ENCODE results near the gene MRTFB. TPM values are rescaled to one million over a fixed set of nuclear protein-coding genes. Genes with fewer than 3 reads are reported as not detected.

MRTFB gene
- total and polyA plus RNA-seq, 3 donors from 2014 or later = 41.4 to 140 (median 91.4) TPM

DNA sequence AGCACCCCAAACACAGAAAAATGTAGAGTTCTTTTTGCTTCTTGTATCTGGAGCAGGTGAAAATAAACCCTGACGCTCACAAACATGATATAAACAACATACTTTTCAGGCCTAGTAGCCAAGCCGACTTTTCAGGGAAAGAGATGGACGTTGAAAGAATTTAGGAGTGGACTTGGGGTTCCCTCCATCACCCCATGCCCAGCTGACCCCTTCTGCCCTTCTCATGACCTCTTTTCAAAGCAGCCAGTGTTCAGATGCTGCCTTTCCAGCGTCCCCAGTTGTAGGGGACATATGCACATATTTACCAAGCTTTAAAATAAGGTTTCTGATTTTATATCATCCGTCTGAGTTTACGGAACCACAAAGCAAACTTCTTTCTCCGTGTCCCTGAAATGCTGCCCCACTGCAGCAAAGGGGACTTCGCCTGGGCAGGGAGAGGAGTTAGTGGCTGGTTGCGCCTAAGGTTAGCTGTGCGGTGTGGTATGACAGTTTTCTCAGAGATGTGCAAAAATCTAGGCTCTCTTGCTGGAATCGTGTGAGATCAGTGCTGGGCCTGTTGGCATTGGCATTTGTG lies 235.5 kb downstream of the MRTFB start:
- H3K27me3 ChIP-seq = no peaks in the 10 kb centered on the region
- H3K36me3 ChIP-seq (ENCODE audit: low read depth, missing control alignments) = no peaks in the 10 kb centered on the region
- intact Hi-C loops (cut with DNase I; ENCODE audit: low total_unique reads) = no loop called here
- H3K4me3 ChIP-seq = no peak overlapping the region
- WGBS, 2 donors = 68 to 78% methylated on average over 11 of the region's 11 CpGs
- no peak for TF ChIP-seq POLR2A (IDR thresholded peaks at IDR 0.05)
- TF ChIP-seq, protein P1, sequence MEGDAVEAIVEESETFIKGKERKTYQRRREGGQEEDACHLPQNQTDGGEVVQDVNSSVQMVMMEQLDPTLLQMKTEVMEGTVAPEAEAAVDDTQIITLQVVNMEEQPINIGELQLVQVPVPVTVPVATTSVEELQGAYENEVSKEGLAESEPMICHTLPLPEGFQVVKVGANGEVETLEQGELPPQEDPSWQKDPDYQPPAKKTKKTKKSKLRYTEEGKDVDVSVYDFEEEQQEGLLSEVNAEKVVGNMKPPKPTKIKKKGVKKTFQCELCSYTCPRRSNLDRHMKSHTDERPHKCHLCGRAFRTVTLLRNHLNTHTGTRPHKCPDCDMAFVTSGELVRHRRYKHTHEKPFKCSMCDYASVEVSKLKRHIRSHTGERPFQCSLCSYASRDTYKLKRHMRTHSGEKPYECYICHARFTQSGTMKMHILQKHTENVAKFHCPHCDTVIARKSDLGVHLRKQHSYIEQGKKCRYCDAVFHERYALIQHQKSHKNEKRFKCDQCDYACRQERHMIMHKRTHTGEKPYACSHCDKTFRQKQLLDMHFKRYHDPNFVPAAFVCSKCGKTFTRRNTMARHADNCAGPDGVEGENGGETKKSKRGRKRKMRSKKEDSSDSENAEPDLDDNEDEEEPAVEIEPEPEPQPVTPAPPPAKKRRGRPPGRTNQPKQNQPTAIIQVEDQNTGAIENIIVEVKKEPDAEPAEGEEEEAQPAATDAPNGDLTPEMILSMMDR (IDR thresholded peaks at IDR 0.05) = no peak
- no peak overlapping the region for H3K27ac ChIP-seq
- DNase-seq = no peak
- peaks cover 4% of the 10 kb centered on the region for H3K4me1 ChIP-seq
- no peaks in the 10 kb centered on the region for H3K9me3 ChIP-seq

DNA sequence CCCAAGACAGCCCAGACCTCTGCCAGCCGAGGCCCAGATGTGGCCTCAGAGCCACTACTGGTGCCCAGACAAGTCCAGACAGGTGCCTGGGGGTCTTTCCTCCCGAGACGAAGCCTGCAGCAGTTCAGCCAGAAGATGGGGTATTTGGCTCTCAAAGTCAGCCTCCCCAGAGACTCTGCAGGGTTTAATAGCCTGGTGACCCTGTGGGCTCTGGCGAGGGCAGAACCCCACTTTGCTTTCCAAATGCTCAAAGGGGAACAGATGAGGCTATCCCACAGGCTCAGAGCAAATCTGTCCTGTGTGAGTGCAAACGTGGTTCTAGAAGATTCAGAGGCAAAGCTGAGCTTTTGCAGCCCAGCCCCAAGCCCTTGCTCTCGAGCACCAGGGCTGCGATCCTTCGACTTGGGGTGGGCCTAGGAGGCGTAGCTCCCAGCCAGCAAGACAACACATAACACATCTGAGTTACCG lies 236.0 kb downstream of the MRTFB start:
- H3K9me3 ChIP-seq = no peaks in the 10 kb centered on the region
- no peak for DNase-seq
- intact Hi-C loops (cut with DNase I; ENCODE audit: low total_unique reads) = no loop called here
- H3K4me3 ChIP-seq = no peak overlapping the region
- TF ChIP-seq POLR2A (IDR thresholded peaks at IDR 0.05) = no peak
- TF ChIP-seq, protein P1 (IDR thresholded peaks at IDR 0.05) = no peak
- no peak overlapping the region for H3K27ac ChIP-seq
- 59 to 70% methylated on average over 5 to 10 of the region's 10 CpGs for WGBS, 2 donors
- no peaks in the 10 kb centered on the region for H3K27me3 ChIP-seq
- H3K36me3 ChIP-seq (ENCODE audit: low read depth, missing control alignments) = no peaks in the 10 kb centered on the region
- peaks cover 3% of the 10 kb centered on the region for H3K4me1 ChIP-seq

DNA sequence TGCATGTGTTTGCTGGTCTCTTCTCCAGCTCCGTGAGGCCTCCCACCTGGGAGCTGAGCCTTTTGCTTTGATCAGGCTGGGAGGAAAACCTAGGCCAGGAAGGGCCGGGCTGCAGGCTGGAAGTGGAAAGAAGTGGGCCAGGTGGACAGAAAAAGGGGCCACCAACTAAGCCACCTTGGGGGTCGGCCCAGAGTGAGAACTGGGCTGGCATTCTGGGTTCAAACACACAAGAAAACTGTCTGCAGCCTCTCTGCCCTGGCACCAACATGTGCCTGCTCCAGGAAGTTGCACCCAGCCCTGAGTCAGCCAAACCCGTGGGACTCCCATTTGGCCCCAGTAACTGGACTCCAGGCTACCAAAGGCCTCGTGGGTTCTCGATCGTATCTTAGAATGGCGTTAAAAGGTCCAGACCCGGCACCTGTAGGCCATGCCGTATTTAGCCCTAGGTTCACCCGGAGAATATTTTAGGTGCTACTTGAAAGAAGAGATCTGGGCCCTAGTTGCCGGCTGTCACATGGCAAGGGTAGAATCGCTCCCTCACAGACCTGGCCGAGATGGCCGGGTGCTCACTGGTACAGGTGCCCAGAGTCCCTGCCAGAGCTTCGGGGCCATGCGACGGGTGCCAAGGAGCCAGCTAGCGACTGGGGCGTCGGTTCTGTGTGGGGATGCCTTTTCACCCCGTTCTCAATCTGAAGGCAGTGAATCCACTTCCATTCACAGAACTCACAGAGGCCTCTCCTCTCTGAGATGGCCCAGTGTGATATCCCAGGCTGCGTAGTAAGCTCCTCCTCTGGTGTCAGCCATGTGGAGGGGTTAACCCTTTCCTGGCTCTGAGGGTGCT lies 236.6 kb downstream of the MRTFB start:
- Histone ChIP-seq H3K27ac (no peak overlapping the region), H3K36me3 (ENCODE audit: low read depth, missing control alignments) (no peaks in the 10 kb centered on the region), H3K27me3 (no peaks in the 10 kb centered on the region), H3K4me3 (no peak overlapping the region), H3K4me1 (peaks cover 3% of the 10 kb centered on the region), H3K9me3 (no peaks in the 10 kb centered on the region)
- WGBS, 2 donors = 69 to 72% methylated on average over 20 to 23 of the region's 23 CpGs
- TF ChIP-seq, protein P1 (IDR thresholded peaks at IDR 0.05) = no peak
- TF ChIP-seq POLR2A (IDR thresholded peaks at IDR 0.05) = no peak
- no peak for DNase-seq
- intact Hi-C loops (cut with DNase I; ENCODE audit: low total_unique reads) = no loop called here

DNA sequence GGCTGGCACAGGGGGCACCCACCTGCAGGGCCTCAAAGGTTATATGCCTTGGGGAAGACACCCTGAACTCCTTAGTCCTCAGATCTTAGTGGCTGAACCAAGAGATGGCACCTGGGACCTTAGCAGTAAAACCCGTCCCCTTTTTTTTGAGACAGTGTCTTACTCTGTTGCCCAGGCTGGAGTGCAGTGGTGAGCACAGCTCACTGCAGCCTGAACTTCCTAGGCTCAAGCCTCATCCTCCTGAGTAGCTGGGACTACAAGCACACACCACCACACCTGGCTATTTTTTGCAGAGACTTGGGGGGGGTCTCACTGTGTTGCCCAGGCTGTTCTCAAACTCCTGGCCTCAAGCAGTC lies 237.2 kb downstream of the MRTFB start:
- H3K36me3 ChIP-seq (ENCODE audit: low read depth, missing control alignments) = no peaks in the 10 kb centered on the region
- no peak for DNase-seq
- intact Hi-C loops (cut with DNase I; ENCODE audit: low total_unique reads) = no loop called here
- H3K27ac ChIP-seq = no peak overlapping the region
- H3K27me3 ChIP-seq = no peaks in the 10 kb centered on the region
- no peaks in the 10 kb centered on the region for H3K9me3 ChIP-seq
- H3K4me3 ChIP-seq = no peak overlapping the region
- 79% methylated on average over 1 of the region's 1 CpG; no CpG with 5 or more reads in 1 of the 2 donors for WGBS, 2 donors
- peaks cover 3% of the 10 kb centered on the region for H3K4me1 ChIP-seq
- TF ChIP-seq POLR2A (IDR thresholded peaks at IDR 0.05) = no peak
- TF ChIP-seq, protein P1 (IDR thresholded peaks at IDR 0.05) = no peak

Data from testis (tissue), 3 donors.